Fibroblast of peridontal ligament (primary cell): Measurements from ENCODE around the gene KCNQ1.

ENCODE experiments used
- DNase-seq: peaks from one replicate; pipeline ENCODE4 v3.0.0-alpha.2; 2010; ENCODE audit errors: extremely low read depth

Gene KCNQ1

DNA sequence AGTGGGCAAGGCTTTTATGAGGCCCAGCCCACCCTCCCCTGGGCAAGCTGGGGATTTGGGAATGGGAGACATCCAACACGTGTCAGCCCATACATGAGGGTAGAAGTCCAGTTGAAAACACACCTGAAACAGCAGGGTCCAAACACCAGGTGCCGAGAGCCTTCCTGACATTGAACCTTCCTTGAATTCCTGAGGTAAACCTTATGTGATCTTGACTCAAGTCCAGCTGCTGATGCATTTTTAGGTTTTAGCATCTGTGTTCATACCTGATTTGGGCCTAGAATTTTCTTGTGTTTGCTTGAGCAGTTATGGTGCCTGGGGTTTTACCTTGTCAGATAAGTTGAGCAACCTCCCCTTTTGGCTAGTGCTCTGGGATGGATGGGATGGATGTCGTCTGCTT is 374.5 kb downstream of the KCNQ1 start:
- DNase-seq = no peak

DNA sequence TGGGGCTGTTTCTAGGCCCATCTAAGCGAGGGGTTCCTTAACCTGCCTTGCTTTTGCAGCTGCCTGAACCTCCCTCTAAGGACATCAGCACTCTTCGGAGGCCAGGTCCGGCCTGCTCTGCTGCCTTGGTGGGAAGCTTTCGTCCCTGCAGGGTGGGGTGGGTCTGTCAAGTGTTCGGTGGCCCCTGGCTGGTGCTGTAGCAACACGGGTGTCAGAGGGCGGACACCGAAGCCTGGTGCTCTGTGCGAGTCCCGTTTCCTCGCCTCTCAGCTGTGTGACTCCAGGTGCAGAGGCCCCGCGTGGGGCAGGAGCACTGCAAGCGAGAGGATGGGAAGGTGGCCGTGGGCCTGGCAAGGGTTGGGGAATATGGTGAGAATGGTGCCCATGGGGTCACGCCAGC is 376.2 kb downstream of the KCNQ1 start:
- DNase-seq = no peak

DNA sequence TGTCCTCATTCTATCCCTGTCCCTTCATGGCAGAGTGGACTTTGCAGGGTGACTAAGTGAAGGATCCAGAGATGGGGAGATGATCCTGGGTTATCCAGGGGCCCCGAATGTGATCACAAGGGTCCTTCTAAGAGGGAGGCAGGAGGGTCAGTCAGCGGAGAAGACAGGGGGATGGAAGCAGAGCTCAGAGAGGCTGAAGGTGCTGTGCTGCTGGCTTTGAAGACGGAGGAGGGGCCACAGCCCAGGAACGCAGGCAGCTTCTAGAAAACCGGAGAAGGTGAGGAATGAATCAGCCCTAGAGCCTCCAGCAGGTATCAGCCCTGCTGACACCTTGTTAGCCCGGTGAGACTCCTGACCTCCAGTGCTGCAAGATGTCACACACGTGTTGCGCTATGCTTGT is 377.1 kb downstream of the KCNQ1 start:
- DNase-seq = no peak

DNA sequence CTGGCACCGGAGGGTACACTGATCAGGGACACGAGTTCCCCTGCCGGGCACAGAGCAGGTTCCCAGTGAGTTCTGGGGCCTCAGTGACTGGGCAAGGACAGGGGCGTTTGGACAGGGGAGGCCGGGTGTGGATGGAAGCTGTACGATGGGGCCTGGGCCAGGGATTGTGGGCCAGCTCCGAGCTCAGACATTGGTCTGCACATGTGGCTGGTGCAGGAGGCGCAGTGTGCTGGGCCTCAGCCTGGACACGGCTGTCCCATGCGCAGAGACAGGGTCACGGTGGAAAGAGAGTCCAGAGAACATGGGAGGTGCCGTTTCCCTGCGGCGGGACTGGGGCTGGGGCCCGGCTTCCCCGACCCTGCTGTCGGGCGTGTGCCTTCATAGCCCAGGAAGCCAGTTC is 380.0 kb downstream of the KCNQ1 start:
- no peak for DNase-seq

DNA sequence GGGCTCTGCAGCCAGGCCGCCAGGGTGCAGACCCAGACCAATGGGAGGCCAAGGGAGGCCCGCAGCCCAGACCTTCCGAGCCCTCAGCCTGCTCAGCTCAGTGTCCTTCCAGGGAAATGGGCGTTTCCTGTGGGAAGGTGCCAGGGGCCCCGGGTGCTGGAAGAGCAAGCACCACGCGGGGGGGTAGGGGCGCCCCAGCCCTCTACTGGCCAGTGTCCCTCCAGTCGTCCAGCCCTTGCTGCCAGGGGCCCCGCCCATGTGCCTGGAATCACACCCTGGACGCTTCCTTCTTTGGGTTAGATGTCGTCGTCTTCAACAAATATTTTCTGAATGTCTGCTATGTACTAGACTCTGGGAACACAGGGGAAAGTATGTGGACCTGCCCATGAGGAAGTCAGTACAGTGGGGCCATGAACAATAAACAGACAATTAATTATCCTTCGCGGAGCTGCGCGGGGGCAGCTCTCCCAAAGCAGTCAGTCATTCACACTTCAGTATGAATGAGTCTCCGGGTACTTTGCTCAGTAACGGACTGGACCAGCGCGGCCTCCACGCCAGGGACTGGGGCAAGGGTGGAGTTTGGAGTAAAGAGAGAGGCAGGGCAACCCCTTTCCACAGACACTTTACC is 380.6 kb downstream of the KCNQ1 start:
- DNase-seq = peak; percentile 36

DNA sequence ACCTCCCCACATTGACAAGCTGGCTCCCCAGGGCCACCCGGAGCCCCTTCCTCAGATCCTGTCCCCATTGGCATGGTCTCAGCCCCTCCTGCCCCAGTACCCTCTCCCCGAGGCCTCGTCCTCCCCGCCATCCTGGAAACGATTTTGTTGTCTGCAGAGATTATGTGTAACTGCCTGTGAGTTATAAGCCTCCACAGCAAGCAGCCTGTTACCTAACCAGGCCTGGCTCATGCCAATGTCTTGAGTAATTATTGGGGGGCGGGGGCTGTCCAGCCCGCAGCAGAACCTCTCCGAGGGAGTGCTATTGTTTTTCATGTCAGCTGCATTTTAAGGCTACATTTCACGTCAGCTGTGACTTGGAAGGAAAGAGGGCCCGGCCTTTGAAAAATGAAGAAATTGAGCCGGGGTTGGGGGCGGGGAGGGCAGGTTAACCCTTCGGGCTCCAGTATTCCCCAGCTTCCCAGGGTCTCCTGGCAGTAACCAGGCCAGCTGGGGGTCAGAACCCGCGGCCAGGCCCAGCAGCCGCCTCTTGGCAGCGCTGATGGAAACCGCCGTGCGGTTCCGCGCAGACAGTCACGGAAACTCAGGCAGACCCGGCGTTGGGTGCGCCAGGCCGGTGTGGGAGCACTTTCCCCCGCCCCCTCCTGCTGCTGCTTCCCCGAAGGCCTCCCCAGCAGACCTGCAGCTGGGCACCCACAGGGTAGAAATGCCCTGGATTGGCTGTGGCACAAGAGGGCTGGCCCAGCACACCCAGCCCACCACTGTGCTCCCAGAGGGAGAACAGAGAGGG is 381.3 kb downstream of the KCNQ1 start:
- peak; percentile 92 for DNase-seq

DNA sequence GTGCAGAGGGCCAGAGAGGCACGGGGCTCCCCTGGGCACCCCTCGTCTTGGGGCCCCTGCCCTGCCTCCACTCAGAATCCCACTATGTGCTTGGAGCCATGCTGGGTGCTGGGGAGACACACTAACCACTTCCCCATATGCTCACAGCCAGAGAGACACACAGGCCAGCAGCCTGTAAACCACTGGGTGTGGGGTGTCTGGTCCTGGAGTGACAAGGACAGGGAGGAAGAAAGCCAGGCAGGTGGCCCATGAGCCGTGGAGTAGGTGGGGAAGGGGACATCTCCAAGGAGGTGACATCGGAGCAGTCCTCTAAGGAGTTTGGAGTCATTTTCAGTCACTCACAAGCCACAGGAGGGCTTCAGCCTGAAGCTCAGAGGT is 381.9 kb downstream of the KCNQ1 start:
- DNase-seq = no peak

DNA sequence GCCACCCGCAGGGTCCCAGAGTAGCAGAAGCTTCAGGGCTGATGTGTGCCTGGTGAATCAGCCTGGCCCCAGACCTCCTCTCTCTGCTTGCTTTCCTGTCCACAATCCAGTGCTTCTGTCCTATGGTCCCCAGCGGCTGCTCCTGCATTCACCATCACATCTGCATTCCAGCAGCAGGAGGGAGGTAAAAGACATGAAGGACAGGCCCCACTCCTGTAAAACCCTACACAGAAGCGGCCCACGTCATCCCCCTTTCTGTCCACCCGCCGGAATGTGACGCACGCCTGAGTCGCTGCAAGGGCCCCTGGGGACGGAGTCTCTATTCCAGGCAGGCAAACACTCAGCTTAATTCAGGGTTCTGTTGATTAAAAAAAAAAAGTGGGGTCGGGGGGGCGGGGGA is 382.4 kb downstream of the KCNQ1 start:
- DNase-seq = no peak

DNA sequence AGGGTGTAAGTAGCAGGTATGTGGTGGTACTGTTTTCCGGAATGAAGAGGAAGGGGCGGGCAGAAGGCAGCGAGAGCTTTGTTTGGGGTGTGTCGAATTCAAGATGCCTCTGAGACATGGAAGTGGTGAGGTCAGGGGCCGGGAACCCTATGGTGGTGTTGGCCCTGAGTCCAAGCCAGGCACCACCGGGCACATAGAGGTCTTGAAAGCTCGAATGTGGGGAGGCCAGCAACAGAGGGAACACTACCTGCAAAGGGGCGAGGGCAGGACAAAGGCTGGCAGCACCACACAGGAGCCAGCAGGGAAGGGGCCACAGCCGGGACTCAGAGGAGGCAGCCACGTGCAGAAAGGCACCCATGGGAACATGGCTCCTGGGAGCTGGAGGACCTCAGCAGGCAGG is 383.0 kb downstream of the KCNQ1 start:
- DNase-seq = no peak

DNA sequence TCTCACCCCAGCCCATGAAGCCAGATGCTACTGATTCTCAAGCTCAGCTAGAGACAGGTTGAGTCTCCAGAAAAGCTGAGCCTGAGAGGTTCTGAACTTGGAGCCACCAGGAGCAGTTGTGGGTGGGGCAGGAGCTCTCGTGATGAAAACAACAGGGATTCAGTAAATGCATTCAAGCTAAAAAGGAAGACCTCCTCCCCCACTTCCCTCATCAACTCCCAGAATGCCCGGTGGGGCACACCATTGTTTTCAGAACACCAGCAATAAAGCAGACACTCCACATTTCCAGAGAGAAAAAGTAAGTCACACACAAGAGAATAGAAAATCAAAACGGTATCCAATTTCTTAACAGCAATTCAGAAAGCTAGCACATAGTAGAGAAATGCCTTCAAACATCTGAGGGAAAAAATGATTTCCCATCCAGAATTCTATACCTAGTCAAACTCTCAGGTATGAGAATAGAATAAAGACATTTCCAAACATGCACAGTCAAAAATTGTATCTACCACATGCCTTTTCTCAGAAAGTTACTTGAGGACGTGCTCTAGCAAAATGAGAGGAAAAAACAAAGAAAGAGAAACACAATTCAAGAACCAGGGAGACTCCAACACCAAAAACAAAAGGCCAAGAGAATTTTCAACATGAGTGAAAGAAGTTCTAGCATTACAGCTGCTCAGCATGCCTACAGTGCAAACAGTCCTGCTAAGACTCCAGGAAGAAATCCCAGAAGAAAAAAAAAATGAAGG is 383.9 kb downstream of the KCNQ1 start:
- DNase-seq = no peak

DNA sequence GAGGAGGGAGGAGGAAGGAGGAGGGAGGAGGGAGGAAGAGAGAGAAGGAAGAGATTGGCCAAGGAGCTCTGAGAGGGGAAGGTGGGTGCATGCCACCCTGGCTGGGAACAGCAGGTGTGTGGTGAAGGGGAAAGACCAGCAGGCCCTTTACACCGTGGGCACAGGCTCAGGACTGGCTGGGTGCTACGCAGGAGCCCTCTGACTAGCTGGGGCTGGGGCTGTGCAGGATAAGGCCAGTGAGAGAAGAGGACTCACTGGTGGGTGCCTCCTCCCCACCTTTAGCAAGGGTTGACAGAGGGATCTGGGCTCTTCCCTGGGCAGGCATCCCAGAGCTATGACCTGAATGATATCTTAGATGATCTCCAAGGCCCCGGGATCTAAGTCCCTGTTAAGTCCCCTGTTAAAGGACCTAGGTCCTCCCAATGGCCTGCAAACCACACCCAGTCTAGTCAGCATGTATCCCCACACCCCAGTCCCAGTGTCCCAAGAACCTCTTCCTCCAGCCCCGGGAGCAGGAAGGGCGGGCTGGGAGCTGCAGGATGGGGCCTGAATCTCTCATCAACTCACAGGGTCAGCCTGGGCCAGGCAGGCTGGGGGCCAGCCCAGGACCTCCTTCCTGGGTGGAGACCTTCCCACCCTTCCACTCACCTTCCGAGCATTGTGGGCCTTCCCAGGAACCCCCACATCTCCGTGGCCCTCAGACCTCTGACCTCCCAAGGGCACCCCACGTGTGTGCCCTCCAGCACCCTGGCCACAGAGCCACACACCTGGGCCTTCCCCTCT is 385.4 kb downstream of the KCNQ1 start:
- no peak for DNase-seq

DNA sequence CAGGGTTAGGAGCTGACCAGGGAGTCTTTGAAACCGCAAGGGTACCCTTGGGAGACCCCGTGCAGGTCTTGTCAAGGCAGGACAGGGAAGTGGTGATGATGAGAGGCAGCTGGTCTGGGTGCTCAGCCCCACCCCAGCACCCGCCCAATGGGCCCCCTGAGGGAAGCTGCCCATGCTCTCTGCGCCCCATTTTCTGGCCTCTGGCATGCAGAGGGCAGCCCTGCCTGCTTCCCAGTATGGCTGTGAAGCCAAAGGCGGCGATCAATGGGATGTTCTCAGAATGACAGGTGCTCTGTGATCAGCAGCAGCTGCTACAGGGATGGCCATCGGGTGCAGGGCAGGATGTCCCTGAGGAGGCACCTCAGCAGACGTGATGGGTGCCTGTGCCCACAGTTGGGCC is 386.1 kb downstream of the KCNQ1 start:
- DNase-seq = no peak

DNA sequence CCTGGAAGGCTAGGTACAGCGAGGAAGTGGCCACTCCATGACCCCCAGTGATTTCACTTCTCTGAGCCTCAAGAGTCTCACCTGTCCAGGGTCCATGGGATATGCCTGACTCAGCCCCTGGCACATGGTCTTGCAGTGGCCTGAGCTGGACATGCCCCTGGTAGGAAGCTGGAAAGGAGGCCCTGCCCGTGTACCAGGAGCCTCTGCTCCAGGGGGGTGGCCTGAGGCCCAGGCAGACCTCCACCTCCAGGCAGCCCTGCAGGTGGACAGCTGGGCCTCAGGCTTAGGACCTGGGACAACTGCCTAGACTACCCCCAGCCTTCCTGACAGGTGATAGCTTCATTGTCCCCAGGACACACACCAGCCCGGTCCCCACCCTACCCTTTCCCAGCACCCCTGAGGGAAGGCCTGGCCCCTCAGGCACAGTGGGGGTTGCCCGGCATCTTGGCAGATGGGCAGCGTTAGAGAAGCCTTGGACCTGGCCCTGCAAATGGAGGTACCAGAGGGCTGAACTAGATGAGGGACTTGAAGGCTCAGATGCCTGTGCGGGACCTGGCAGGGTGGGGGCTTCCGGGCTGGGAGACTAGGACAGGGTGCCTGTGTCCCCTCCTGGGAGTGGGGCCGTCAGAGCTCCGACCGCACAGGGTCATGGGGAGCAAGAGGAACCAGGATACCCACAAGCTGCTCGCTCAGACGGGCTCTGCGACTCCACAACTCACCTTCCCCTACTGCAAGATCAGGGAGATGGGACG is 387.1 kb downstream of the KCNQ1 start:
- DNase-seq = no peak

DNA sequence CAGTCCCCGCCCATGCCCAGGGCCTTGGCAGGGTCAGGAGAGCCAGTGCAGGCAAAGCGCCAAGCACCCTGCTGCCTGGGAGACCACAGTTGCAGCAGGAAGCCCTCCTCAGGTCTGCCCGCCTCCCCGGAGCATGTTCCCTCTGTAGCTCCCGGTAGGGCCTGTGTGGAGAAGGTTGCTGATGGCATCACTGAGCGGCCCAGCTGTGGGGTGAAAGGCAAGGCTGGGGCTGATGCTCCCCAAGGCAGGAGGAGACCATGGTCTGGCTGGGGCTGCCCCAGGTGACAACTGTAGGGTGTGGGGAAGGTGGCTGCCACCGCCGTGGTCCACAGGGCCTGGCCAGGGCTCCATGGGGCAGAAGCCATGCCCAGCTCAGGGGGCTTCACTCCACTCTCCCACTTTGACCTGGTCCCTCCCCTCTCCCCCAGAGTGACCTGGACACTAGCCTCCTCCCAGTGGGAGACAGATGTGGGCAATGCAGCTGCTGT is 387.8 kb downstream of the KCNQ1 start:
- DNase-seq = no peak

DNA sequence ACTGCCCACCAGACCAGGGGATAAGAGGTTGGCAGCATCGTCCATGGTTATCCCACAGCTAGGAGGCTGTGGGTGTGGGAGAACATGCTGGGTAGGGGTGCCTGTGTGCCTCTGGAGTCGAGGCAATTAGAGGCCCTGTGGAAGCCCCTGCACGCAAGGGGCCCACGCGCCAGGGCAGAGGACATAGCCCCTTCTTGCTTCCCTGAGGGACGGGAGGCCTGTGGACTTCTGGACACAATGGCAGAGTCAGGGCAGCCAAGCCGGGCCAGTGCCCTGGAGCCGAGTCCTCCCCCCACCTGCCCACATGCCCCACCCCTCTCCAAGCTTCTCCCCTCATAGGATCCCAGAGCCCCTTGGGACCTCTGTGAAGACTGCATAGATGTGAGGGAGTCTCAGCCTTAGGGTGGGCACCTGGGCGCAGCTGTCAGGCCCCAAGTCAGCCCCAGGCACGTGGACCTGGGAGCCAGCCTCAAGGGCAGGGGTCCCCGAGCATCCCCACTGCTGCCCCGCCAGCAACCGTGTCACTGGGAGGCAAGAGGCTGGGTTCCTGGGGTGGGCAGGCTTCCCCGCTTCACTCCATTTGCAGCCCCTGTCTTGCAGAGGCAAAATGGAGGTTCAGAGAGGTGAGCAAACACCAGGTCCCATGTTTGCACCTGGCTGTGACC is 388.4 kb downstream of the KCNQ1 start:
- DNase-seq = no peak

DNA sequence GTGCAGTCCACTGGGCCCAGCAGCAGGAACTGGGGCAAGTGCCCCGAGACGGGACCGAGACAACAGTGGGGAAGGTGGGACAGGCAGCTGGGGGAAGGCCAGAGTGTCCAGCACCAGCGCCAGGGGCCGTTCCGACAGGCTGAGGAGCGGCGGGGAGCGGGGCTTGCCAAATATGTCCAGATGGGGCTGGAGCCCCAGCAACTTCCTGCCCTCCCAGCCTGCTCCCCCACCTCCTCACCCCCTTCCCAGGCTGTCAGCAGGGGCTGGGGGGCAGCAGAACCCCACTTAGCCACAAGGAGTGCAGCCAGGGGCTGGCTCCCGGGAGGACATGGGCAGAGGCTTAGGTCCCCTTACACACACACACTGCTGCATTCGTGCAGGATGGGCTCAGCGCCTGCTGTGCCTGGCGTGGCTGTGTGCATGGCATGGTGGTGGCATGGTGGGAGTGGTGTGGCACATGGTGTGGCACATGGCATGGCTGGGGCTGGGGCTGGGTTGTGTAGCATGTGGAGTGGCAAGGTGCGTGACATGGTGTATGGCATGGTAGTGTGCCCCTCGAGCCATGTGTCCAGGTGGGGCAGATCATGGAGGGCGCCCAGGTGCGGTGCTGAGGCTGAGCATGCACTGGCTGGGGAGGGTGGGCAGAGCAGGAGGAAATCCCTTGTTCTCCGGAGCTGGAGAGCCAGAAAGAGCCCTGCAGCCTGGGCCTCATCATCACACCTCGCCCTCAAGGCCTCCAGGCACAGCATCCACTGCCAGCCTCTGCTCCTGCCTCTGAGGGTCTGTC is 389.1 kb downstream of the KCNQ1 start:
- DNase-seq = no peak

DNA sequence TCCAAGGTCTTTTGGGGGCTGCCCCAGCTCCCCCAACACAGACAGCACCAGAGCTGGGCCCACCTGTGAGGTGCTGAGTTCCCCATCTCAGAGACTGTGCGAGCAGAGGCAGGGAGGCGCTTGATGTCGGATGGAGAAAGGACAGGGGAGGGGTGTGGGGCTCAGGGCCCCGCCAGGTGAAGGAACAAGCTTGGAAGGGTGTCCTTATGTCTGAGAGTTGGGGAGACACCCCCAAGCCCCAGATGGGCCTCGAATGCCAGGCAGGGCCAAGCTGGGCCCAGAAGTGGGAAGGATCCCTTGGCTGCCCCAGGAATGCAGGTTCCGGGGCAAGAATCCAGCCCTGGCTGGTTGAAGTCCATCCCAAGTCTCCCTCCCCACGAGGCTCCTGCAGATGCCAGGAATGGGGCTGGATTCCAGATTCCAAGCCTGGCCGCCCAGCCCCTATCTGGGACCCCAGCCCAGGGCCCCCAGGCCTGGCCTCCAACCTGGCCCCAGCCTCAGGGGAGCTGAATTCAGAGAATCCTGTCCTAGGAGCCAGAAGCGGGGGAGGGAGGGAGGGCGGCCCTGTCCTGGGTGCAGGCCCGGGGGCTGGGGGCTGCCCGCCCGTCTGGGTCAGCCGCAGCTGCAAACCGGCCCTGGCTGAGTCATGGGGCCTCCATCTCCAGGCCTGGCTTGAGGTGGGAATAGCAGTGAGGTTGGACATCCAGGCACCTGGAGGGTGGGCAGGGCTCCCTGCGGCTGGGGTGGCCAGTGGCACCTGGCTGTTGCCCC is 389.9 kb downstream of the KCNQ1 start:
- DNase-seq = no peak

DNA sequence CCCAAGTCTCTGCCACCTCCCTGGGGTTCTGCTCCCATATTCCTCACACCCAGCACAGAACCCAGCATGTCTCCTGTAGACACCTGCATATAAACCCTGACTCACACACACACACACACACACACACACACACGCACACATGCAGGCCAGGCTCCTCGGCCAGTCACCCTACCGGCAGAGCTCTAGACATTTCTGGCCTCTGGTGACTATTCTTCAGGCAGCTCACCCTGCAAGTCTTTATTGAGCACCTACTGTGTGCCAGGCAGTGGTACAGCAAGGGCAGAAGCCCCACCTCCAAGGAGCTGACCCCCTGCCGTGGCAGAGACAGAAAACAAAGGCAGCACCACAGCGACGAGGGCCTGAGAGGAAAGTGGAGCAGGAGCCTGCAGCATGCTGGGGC is 390.5 kb downstream of the KCNQ1 start:
- no peak for DNase-seq

DNA sequence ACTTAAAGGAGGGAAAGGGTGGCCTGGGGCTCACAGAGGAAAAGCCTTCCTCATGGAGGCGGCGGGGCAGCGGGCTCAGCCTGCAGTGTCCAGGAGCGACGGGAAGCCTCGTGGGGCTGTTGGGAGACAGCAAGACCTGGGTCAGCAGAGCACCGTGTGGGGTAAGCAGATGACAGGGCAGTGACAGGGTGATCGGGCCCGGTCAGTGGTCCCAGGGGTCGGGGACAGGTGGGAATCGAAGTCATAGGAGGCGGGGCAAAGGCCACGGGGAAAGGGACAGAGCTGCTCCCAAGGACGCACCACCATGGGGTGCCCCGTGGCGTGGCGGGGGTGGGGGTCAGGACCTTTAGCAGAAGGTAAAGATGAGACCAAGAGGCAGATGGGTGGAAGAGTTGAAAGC is 390.9 kb downstream of the KCNQ1 start:
- DNase-seq = no peak
